GM12865 (cell line): ENCODE measurements around the gene URGCP.
A peak's percentile ranks its signal among the peaks of the same experiment; 100 is the strongest.
"Not testable (repeated sequence)": the region's sequence is repeated elsewhere in the genome, so short reads cannot be mapped to it uniquely, and the experiment has no call there.

Experiments
- DNase-seq: peaks from one replicate; pipeline ENCODE4 v3.0.0; 2010; ENCODE audit warnings: low read depth
- H3K4me3 ChIP-seq: 2 replicates; pipeline ENCODE4 v1.5.1; 2011; ENCODE audit warnings: mild to moderate bottlenecking, low read depth, low read length, control low read depth
- TF ChIP-seq, protein P1 (sequence below): IDR thresholded peaks from 2 replicates; pipeline ENCODE4 v1.5.1; 2011; ENCODE audit warnings: low read length, control low read depth, low read depth, inconsistent platforms; ENCODE audit not compliant: insufficient read depth; ENCODE audit errors: missing control alignments

Gene URGCP

DNA sequence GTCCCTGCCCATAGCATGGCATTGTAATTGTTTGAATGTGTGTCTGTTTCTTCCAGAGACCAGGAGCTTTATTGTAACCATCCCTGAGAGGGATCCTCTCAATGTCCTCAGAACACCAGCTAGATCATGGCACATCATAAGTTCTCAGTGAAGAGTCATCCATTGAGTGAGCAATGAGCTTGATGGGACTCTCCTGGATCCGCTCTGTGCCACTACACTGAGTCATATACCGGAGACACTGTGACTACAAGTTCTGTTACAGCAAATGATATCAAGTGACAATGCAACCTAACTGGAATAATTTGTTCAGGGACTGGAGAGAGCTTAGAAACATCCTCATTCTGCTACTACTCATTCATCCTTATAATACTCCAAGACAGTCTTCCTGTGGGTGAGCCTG is 62.1 kb downstream of the URGCP start:
- DNase-seq = no peak
- TF ChIP-seq, protein P1, sequence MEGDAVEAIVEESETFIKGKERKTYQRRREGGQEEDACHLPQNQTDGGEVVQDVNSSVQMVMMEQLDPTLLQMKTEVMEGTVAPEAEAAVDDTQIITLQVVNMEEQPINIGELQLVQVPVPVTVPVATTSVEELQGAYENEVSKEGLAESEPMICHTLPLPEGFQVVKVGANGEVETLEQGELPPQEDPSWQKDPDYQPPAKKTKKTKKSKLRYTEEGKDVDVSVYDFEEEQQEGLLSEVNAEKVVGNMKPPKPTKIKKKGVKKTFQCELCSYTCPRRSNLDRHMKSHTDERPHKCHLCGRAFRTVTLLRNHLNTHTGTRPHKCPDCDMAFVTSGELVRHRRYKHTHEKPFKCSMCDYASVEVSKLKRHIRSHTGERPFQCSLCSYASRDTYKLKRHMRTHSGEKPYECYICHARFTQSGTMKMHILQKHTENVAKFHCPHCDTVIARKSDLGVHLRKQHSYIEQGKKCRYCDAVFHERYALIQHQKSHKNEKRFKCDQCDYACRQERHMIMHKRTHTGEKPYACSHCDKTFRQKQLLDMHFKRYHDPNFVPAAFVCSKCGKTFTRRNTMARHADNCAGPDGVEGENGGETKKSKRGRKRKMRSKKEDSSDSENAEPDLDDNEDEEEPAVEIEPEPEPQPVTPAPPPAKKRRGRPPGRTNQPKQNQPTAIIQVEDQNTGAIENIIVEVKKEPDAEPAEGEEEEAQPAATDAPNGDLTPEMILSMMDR = no peak
- no peak overlapping the region for H3K4me3 ChIP-seq

DNA sequence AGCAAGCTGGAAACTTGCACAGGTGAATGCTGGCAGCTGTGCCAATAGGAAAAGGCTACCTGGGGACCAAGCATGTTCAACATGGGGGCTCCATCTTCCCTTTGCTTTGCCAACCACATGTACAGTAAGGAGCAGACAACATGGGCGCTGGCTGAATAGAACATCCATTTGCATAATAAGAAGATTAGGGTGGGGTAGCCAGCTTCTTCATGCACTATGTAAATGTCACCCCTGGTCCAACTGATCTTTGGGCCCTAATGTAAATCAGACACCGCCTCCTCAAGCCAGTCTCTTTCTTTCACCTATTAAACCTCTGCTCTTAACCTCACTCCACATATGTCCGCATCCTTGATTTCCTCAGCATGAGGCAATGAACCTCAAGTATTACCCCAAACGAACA is 63.1 kb downstream of the URGCP start:
- TF ChIP-seq, protein P1 = no peak
- no peak overlapping the region for H3K4me3 ChIP-seq
- no peak for DNase-seq

GRCh38 chr7:43838201-43838658 is 68.2 kb downstream of the URGCP start:
- peak overlapping the region; percentile 28 for H3K4me3 ChIP-seq
- TF ChIP-seq, protein P1 = no peak
- DNase-seq = no peak

- DNase-seq = peak; percentile 87
- TF ChIP-seq, protein P1 = no peak
- peak overlapping the region; percentile 59 for H3K4me3 ChIP-seq
Observed at GRCh38 chr7:43834463-43835251, 71.7 kb downstream of the URGCP start.

DNA sequence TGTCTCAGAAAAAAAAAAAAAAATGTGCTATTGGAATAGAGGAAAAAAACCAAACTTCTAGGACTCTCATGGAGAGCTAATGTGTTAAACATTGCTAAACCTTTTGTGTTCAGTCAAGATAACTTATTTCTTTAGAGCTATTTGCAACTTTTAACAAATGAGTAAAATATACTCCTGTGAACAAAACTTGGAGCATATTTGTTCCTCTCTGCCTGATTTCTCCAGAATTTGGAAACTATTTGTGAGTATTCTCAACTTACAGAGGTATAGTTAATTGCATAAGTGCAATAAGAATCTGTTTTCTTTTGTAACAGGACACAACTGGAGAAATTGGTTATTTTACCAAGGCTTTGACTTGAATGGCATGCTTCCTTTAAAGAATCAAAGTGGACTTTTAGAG is 75.5 kb downstream of the URGCP start:
- not testable (repeated sequence) for DNase-seq, H3K4me3 ChIP-seq
